GM21526 (cell line): ENCODE results near the gene SACM1L.
"Not testable (repeated sequence)": the region's sequence is repeated elsewhere in the genome, so short reads cannot be mapped to it uniquely, and the experiment has no call there.

ENCODE experiments used
- ATAC-seq: cut with Tn5 transposase; IDR thresholded peaks from one replicate; pipeline ENCODE4 v1.9.1; 2021; ENCODE audit warnings: moderate library complexity; ENCODE audit not compliant: unreplicated experiment, low FRiP score

The SACM1L gene

DNA sequence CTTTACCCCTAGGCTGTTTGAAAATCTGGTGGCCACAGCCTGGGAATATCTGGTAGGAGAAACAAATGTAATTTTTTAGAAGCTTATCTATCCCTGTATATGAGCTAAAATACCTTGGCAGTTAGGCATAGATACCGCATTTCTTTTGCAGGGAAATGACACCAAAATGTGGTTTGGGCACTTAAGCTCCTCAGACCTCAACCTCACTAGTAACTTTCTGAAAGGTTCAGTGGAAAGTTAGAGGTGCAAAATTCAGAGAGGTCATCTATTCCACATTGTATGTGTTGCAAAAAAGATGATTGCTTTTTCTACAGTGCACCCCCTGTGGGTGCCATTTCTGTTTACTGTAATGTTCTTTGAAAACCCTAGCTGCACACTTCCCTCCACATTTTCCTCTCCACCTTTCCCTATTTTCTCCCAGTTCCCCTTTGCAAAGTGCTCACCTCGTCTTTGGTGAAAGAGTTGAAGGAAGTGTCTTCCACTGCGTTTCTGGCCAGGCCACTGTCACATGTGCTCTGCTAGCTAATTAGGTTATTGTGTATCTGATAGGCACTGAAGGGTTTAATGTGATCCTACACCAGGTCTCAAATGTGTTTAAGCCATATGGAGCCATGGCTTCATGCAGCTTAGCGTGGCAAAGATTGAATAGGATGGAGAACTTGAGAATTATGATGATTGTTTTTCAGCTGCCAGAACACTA, 1.3 kb downstream of the SACM1L start:
- ATAC-seq = no peak

DNA sequence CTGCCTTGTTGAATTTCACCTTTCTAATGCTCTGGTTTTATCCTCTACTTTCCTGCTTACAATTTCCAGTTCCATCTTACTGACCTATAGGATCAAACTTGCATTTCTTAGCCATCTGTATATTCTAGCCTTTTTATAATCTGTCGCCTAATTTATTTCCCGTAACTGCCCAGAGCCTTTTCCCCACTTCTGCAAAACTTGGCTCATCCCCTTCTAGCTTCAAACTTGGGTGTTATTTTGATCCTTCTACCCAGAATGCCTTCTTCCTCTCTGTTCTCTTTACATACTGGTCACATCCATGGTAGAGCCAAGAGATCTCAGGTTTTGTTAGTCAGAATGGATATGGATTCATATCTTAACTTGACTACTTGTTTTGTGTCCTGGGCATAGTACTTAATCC, 2.6 kb downstream of the SACM1L start:
- ATAC-seq = no peak

GRCh38 chr3:45692866-45693265, 3.7 kb downstream of the SACM1L start:
- no peak for ATAC-seq

GRCh38 chr3:45693941-45694521, 4.8 kb downstream of the SACM1L start:
- no peak for ATAC-seq

DNA sequence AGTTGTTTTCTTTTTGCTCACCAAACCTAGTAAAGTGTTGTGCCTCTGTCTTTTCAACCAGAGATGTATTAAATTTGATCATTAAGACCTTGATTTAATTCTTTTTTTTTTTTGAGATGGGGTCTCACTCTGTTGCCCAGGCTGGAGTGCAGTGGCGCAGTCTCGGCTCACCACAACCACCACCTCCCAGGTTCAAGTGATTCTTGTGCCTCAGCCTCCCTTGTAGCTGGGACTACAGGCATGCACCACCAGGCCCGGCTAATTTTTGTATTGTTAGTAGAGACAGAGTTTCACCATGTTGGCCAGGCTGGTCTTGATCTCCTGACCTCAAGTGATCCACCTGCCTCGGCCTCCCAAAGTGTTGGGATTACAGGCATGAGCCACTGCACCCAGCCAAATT, 6.0 kb downstream of the SACM1L start:
- ATAC-seq = not testable (repeated sequence)

GRCh38 chr3:45700570-45701073, 11.4 kb downstream of the SACM1L start:
- no peak for ATAC-seq

DNA sequence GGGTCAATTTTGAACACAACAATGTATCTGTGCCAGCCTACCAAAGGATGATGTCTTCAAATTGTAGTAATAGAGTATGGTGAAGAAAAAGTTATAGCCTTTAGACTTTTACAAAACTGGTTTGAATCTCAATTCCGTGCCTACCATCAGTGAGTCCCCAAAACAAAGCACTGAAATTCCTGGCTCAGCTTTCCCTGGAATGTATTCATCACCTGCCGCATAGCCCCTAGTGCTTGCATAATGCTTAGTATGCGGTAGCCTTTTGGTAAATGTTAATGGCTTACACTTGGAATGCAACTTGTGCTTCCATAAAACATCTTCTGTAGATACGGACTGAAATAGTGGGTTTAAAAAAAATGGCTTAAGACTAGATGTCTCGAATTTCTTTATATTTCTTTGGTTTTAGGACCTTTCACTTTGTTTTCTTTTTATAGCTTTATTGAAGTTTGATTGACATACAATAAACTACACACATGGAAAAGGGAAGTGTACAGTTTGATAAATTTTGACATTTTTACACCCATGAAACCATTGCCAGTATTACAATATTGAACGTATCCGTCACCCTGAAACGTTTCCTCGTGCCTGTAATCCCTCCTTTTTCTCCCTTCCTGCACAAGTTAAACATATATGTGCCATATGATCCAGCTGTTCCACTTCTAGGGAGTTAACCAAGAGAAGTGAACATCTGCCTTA, 12.1 kb downstream of the SACM1L start:
- no peak for ATAC-seq

GRCh38 chr3:45704301-45704943, 15.2 kb downstream of the SACM1L start:
- ATAC-seq = no peak

DNA sequence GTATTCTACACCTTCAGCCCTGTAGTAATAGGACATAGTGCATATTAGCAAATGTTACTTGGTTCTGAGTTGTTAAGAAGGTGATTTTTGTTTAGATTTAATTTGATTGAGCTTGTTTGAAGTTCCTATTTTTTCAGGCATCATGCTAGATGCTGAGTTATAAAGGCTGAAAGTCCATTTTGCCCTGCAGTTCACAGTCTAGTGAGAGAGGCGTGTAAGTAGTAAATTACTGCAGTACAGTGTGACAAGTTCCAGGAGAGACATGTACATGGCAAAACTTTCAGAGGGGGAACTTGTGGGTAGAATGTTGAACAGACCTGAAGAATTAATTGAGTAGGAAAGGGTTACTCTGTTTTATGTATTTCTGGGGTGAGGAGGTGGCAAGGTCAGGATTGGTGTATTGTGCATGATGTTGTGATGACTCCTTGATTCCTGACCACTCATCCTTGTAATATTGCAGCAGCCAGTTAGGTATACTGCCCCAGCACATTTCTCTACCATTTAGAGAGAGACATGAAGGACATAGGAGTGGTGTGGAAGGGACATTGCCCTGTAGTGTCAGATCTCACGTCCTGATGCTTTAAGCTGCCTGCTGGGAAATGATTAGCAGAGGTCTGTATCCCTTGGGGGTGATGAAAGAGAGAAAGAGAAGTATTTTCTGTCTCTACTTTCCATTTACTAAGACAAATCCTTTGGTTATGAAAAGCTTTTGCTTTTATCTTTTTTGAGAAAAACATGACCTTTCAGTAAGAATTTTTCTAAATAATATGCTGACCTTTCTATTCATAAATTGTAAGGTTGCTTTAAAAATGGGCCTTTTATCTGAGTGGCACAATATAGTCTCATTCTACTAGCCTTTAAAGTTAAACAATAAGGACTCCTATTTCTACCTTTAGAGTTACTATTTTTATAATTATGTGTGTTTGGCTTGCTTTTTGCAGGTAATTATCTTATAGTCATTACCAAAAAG, 16.9 kb downstream of the SACM1L start:
- no peak for ATAC-seq

GRCh38 chr3:45711931-45712330, 22.7 kb downstream of the SACM1L start:
- no peak for ATAC-seq

DNA sequence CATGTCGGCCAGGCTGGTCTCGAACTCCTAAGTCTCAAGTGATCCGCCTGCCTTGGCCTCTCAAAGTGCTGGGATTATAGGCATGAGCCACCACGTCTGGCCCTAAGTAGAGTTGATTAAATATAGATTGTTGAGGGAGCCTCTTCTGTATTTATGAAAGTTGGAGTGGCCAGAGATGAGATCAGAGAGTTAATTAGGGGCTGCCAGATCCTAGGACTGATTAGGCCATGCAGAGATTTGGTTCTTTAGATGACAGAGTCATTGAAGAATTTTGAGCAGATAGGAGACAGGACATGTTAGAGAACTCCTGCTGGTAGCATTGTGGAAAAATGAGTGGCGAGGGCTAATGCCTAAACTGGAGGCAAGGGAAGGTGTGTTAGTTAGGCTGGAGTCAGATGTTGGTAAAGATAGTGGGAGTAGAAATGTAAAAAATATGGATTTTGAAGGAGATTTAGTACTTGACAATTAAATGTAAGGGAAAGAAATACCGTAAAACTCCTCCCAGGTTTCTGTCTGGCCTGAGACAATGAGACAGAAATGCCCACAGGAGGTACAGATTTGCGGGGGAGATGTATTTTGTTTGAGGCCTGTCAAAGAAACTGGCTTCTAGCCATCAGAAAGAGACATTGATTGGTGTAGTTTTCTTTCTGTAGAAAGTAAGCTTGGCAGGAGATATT, 23.4 kb downstream of the SACM1L start:
- no peak for ATAC-seq

DNA sequence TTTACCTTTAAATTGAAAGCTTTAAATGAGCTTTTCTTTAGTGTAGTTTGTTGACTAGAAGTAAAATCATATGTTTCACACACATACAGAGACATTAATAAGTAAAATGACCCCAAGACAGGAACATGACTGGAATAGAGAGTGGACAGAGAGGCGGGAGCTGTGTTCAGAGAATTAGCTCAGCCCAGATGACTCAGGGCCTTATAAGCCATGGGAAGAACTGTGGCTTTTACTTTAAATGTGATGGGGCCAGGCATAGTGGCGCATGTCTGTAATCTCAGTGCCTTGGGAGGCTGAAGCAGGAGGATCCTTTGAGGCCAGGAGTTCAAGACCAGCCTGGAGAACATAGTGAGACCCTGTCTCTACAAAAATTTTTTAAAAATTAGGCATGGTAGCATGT, 26.7 kb downstream of the SACM1L start:
- no peak for ATAC-seq

DNA sequence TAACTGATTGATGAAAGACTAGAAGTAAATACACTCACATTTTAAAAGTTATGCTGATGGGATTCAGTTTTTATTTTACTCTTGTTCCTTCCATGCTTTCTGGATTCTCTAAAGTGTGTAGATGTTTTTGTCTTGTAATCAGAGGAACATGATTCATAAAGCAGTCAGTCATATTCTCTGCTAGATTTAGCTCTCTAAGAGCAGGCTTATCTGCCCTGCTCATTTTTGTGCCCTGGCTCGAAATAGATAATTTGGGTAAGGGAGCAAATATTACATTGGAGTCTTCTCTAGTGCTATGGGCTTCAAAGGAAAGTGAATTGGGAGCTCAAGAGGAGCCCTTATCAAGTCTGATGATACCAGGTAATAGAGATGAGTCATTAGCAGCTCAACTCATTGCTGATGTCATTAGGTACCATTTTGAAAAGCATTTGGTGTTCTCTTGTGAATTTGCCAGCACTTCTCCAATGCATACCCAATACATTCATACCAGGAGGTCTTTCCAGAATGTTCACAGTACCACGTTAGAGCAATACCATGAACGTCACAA, 27.7 kb downstream of the SACM1L start:
- ATAC-seq = no peak

DNA sequence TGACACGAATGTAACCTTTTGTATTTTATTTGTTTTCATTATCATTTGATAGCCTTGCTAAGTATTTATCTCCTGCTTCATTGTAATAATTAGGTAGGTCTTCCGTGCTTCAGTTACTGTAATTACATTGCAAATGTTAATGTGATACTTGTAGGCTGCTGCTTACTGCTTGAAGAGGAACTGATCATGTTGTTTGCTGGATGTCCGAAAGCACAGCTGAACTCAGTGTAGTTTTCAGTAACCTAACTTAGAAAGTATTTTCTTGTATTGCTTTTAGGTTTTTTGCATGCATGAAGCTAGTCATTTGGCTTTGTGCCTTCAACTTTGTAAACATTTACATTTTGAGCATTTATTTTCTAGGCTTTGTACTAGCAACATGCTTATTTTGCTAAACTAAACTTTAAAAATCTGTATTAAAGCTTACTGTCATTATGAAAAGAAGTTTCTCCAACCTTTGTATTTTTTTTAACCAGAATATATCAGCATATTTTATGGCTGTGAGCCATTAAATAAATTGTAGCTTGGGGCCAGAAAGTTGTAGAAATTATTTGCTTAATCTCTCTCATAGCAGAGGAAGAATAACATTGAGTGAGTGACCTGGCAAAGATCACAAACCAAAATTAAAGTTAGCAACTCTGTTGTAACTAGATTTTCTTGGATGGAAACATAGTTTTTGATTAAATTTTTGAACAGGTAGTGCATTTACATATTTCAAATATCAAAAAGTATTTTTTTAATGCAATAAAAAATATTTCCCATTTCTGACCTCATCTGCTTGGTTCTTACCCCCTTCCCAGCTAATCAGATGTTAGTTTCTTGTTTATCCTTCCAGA, 30.7 kb downstream of the SACM1L start:
- no peak for ATAC-seq

- ATAC-seq = no peak
Measured at GRCh38 chr3:45724911-45725310, 35.7 kb downstream of the SACM1L start.

DNA sequence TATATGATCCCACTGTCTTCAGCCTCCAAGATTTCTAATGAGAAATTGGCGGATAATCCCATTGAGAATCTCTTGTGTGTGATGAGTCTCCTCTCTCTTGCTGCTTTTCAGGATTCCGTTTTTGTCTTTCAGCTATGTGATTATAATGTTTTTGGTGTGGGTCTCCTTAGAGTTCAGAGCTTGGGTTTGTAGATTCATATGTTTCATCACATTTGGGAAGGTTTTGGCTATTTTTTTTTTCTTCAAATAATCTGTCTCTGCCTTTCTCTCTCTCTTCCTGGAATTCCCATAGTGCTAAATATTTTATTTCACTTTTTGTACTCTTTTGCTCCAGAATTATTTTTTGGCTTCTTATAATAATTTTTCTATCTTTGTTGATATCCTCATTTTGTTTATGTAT, 40.4 kb downstream of the SACM1L start:
- ATAC-seq = no peak

GRCh38 chr3:45730409-45731154, 41.4 kb downstream of the SACM1L start:
- no peak for ATAC-seq

DNA sequence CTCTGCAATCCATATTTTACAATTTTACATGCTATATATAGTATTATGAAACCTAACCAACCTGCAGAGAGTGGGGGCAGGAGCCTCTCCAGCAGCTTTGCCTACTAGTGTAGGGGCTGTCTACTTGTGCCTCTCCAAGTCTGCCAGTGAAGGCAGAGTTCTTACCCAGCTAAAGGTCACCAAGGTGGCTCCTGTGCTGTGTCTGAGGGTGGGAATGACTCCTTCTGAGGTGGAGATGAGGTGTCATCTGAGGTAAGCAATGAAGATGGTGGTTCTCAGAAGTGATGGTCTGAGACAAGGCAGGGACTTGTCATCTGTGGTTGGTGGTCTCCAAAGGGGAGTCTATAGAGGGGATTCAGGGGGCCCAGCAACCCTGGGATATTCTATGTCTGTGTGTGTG, 47.5 kb downstream of the SACM1L start:
- ATAC-seq = no peak
